HG03520 (cell line): Measurements from ENCODE around the gene ACAD8.
"Not testable (repeated sequence)": the region's sequence is repeated elsewhere in the genome, so short reads cannot be mapped to it uniquely, and the experiment has no call there.

ENCODE experiments used
- ATAC-seq: cut with Tn5 transposase; IDR thresholded peaks from one replicate; pipeline ENCODE4 v1.9.1; 2021; ENCODE audit warnings: mild to moderate bottlenecking, moderate library complexity; ENCODE audit not compliant: unreplicated experiment

The ACAD8 gene

GRCh38 chr11:134238956-134239355 lies 14.4 kb upstream of the ACAD8 start:
- no peak for ATAC-seq

DNA sequence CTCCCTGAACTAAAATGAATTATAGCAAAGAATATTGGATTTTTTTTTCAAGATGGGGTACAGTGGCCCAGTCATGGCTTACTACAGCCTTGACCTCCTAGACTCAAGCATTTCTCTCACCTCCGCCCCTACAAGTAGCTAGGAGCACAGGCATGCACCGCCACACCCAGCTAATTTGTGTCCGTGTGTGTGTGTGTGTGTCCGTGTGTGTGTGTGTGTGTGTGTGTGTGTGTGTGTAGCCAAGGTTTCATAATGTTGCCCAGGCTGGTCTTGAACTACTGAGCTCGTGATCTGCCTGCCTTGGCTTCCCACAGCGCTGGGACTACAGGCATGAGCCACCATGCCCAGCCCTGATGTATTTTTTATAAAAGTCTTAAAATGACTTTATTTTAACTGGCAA lies 12.8 kb upstream of the ACAD8 start:
- no peak for ATAC-seq

GRCh38 chr11:134242376-134242775 lies 11.0 kb upstream of the ACAD8 start:
- ATAC-seq: no peak

DNA sequence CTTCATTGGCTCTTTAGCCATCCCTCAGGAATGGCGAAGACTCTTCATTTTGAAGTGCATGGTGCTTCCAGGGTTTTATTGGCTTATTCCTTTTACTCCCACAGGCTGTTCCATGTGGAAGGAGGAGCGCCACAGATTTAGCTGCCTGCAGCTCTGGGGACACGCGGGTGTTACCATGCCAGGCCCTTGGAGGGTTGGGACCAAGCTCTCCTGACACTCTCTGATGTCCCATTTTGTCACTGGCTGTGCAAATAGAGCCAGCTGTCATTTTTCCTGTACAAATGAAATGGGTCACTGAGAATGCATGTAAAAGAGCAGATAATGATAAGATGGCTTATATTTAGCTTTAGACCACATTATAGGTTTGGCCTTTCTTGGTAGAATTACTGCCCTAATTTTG lies 9.5 kb upstream of the ACAD8 start:
- no peak for ATAC-seq

DNA sequence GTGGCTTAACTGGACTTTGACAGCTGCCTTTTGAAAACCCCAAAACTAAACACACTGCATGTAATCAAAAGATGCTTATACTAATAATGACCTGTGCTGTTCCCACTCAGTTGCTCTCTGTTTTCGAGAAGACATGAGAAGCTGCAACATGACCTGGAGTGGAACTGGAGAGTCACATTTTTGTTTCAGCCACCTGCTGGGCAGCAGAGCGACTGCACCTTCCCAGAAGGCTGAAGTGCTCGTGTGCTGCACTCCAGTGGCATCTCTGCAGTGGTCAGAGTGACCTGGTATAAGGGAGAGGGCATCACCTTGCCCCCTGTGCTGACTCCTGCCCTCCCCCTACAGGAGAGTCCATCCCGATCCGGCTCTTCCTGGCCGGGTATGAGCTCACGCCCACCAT lies 8.8 kb upstream of the ACAD8 start:
- peak; percentile 86 for ATAC-seq

DNA sequence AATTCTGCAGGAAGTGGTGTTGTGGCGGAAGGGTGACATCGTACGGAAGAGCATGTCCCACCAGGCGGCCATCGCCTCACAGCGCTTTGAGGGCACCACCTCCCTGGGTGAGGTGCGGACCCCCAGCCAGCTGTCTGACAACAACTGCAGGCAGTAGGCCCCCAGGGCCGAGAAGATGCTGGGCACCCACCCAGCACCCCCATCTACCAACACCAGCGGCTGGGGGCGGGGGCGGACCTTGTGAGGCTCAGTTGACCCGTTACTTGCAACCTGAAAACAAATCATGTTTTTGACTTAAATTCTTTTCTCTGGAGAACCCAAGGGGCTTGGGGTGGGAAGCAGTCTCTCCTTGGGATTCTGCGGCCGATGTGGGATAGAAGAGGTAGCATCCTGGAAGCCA lies 7.9 kb upstream of the ACAD8 start:
- no peak for ATAC-seq

- no peak for ATAC-seq
Observed at GRCh38 chr11:134246100-134246499, 7.3 kb upstream of the ACAD8 start.

GRCh38 chr11:134246678-134247077 lies 6.7 kb upstream of the ACAD8 start:
- ATAC-seq: no peak

GRCh38 chr11:134248910-134249480 lies 4.4 kb upstream of the ACAD8 start:
- no peak for ATAC-seq

GRCh38 chr11:134250246-134250645 lies 3.1 kb upstream of the ACAD8 start:
- ATAC-seq: no peak

DNA sequence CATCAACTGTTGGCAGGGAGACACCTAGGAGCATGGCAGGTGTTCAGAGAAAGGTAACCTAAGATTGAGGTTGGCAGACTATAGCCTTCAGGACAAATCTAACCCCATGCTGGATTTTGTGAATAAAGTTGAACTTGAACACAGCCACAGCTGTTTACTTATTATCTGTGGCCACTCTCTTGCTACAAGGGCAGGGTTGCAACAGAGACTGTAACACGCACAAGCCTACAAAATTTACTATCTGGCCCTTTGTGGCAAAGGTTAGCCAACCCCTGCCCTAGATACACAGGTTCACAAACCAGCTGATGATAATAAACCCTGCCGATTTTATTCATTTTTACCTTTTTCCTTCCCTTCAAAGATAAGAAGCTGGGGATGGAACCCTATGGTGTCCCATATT lies 2.7 kb upstream of the ACAD8 start:
- no peak for ATAC-seq

- ATAC-seq: peak; percentile 20
Observed at GRCh38 chr11:134252346-134253187, 801 bp upstream of the ACAD8 start.

- ATAC-seq: no peak
Observed at GRCh38 chr11:134254433-134255183, 1.2 kb downstream of the ACAD8 start.

GRCh38 chr11:134255184-134255561 lies 1.8 kb downstream of the ACAD8 start:
- ATAC-seq: not testable (repeated sequence)

GRCh38 chr11:134257101-134257500 lies 3.7 kb downstream of the ACAD8 start:
- no peak for ATAC-seq

GRCh38 chr11:134258577-134258976 lies 5.2 kb downstream of the ACAD8 start:
- no peak for ATAC-seq

DNA sequence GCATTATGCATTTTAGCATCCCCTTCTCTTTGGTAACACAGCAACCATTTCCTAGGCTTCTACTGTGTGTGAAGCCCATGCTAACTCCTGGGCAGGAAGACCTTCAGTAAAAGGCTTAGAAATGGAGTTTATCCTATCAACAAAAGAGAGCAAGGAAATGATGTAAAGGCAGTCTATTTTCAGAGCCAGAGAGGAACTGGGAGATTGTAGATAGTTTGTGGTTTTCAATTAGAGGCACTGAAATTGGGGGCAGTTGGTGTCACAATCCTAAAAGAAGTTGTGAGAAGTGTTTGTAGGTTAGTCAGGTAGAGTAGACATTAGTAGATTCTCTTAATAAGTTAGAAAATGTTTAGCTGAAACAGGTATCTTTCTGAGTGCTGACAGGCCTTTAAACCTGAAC lies 7.1 kb downstream of the ACAD8 start:
- ATAC-seq: no peak

DNA sequence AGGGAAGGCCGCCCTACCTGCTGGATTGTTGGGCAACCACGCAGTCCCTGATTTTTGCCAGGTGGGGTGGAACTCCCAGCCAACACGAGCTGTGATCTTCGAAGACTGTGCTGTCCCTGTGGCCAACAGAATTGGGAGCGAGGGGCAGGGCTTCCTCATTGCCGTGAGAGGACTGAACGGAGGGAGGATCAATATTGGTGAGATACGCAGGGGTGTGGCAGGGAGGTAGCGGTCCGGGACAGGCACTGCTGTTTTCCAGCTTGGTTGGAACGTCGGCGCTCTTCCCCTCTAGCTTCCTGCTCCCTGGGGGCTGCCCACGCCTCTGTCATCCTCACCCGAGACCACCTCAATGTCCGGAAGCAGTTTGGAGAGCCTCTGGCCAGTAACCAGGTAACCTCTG lies 7.6 kb downstream of the ACAD8 start:
- no peak for ATAC-seq

GRCh38 chr11:134261626-134262488 lies 8.5 kb downstream of the ACAD8 start:
- no peak for ATAC-seq

- ATAC-seq: no peak
Observed at GRCh38 chr11:134264966-134265764, 11.8 kb downstream of the ACAD8 start.
